GM10266 (cell line): ENCODE data around the gene RANBP3.
A peak's percentile ranks its signal among the peaks of the same experiment; 100 is the strongest.
"Not testable (repeated sequence)": the region's sequence is repeated elsewhere in the genome, so short reads cannot be mapped to it uniquely, and the experiment has no call there.

Experiments used
- DNase-seq: peaks from one replicate; pipeline ENCODE4 v3.0.0; 2012; ENCODE audit errors: extremely low spot score
- TF ChIP-seq, protein P1 (sequence below): IDR thresholded peaks from 2 replicates; pipeline ENCODE4 v1.5.1; 2012; ENCODE audit warnings: mild to moderate bottlenecking, low read depth; ENCODE audit not compliant: control insufficient read depth, insufficient read depth; ENCODE audit errors: missing control alignments

RANBP3 gene, protein sequence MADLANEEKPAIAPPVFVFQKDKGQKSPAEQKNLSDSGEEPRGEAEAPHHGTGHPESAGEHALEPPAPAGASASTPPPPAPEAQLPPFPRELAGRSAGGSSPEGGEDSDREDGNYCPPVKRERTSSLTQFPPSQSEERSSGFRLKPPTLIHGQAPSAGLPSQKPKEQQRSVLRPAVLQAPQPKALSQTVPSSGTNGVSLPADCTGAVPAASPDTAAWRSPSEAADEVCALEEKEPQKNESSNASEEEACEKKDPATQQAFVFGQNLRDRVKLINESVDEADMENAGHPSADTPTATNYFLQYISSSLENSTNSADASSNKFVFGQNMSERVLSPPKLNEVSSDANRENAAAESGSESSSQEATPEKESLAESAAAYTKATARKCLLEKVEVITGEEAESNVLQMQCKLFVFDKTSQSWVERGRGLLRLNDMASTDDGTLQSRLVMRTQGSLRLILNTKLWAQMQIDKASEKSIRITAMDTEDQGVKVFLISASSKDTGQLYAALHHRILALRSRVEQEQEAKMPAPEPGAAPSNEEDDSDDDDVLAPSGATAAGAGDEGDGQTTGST

DNA sequence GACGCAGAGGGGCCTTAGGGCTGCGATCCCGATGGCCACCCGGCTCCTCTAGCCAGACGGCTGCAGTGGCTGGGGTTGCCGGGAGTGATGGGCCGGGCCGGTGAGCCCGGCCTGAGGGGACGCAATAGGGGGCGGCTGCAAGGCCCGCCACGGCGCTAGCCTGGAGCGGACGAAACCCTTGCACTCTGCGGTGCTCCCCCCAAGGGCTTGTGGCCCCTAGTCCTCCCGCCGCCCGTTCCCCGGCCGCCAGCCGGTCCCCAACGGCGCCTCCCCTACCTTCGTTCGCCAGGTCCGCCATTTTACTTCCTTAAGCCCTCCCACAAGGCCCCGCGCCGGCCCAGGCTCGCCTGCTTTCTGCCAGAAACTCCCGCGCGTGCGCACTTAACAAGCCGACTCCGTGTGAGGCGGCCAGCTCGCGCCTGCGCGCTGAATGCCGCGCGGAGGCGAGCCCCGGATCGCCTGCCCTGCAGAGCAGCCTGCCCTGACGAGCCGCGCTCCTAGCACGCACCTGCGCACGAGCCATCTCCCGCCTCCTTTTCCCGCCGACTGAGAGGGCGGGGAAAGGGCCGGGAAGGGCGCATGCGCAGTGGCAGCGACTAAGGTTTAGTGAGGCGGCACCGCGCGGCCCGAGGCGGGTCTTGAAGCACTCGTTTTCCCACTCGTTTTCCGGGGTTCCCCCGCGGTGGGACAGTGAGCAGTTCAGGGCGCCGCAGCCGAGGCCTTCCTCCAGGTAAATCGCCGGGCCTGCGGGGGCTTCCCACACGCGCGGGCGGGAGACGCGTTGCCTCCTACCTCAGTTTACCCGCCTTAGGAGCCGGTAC, at the start of gene RANBP3:
RANBP3 (minus strand) TSS at position 356 of the 821 bp plus-strand sequence; CDS start at position 298, 58 bp downstream.
- DNase-seq: peak; percentile 99
- TF ChIP-seq, protein P1, sequence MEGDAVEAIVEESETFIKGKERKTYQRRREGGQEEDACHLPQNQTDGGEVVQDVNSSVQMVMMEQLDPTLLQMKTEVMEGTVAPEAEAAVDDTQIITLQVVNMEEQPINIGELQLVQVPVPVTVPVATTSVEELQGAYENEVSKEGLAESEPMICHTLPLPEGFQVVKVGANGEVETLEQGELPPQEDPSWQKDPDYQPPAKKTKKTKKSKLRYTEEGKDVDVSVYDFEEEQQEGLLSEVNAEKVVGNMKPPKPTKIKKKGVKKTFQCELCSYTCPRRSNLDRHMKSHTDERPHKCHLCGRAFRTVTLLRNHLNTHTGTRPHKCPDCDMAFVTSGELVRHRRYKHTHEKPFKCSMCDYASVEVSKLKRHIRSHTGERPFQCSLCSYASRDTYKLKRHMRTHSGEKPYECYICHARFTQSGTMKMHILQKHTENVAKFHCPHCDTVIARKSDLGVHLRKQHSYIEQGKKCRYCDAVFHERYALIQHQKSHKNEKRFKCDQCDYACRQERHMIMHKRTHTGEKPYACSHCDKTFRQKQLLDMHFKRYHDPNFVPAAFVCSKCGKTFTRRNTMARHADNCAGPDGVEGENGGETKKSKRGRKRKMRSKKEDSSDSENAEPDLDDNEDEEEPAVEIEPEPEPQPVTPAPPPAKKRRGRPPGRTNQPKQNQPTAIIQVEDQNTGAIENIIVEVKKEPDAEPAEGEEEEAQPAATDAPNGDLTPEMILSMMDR: no peak

DNA sequence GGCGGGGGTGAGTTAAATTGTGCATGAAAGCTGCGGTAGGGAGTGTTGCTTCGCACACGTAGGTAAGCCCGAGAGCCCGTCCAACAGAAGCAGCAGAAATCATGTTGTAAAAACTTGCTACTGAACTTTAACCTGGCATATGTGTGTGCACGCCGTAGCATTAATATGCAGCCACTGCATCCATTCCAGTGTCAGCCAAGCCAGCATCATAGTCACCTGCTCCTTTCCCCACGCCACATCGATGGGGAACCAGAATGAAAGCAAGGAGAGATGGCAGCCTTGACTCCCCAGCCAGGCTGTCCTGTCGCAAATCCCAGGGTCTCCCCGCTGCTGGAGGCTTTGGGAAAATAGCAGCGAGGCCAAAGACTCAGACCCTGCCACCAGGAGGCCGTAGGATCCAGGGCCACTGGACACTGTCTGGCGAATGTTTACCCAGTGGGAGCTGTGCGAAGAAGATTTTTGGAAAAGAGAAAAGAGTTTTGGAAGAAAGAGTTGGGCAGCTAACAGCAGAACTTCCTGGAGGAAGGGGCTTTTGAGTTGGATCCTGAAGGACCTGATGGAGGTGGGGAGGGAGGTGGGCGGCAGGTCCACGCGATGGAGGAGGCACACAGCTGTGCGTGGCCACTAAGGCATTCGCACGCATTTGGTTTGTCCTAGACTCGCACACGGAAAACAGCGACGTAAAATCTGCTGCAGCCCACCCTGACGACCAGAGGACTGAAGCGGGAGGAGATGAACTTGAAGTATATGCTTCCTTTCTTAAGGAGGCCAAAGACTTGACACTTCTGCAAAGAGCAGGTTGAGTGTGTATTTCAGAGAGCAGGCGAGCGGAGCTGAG, 48.7 kb upstream of the RANBP3 start:
- no peak for DNase-seq
- TF ChIP-seq, protein P1: no peak

DNA sequence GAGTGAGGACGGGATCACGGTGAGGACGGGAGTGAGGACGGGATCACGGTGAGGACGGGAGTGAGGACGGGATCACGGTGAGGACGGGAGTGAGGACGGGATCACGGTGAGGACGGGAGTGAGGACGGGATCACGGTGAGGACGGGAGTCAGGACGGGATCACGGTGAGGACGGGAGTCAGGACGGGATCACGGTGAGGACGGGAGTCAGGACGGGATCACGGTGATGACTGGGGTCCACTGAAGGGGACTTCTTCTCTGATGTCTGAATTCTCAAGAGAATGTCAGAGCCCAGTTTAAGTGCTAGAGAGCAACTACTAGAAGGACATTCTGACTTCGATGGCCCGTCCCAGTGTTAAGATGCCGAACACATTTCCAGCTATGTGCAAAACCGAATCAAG, 46.8 kb upstream of the RANBP3 start:
- DNase-seq: not testable (repeated sequence)

DNA sequence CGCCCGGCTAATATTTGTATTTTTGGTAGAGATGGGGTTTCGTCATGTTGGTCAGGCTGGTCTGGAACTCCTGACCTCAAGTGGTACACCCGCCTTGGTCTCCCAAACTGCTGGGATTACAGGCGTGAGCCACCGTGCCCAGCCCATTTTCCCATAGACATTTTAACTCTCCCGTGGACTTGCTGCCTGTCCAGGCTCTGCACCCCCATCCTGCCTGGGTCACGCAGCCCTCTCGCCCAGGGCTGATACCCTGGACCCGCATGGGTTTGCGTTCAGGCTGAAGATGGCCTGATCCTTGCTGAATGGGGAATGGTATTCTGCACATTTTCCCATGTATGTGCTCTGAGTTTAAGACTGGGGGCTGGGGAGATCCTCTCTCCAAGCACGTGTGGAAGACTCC, 46.0 kb upstream of the RANBP3 start:
- TF ChIP-seq, protein P1: no peak
- no peak for DNase-seq

DNA sequence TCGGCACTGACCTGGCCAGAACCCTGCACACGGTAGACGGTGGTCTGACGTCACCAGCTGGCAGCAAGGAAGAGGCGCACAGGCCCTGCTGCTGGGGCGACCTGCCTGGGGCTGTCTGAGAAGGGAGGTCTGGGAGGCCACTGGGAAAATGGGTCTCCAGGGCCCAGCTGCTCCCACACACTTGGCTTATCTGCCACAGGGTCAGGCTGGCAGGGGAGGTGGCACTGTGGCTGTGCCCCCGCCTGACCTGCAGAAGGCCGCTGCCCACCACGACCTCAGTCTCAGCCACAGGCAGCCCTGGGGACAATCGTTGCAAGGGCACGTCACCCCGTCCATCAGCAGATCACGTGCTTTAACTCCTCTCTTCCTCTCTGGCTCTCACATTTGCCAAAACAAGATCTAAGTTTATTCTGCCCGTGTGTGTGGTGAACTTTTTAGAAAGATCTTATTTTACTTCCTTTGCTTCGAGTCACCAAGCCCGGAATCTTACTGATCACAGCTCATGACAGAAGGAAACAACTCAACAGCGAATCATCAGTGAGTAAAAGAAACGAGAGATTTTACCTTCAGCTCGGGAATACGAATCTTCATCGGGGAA, 45.2 kb upstream of the RANBP3 start:
- TF ChIP-seq, protein P1: no peak
- no peak for DNase-seq

DNA sequence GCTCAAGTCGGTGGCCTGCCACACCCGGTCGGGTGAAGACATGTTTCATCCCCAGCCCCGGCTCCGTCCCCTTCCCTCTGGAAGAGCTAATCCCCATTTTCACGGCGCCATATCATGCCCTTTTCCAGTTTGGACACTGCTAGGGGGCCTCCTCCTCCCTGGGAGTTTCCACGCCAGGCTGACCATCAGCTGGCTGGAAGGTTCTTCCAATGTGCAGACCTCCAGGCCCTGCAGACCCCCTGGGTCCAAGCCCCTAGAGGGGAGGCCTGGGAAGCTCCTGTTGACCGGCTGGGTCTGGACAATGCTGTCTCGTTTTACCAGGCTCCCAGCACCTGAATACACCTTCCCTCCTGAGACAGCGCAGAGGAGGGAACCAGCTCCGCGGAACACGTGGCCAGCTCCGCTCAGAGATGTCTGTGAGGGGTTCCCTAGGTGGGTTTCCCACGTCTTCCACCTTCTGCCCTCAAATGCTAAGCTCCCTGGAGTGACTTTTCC, 44.7 kb upstream of the RANBP3 start:
- no peak for DNase-seq
- TF ChIP-seq, protein P1: no peak
